Endothelial cell of umbilical vein (primary cell): ENCODE measurements around the gene ADCY2. TPM values are rescaled to one million over a fixed set of nuclear protein-coding genes. Genes with fewer than 3 reads are reported as not detected.

Experiments
- BruUV-seq: library from RNA; stranded (reverse); fragments of 400-500 nt; replicated peaks from 2 replicates; lab custom pipeline; 2021; lab: Mats Ljungman, UMichigan
- CTCF ChIA-PET: fragments of 300-600, 350-600 bp; sonication (Branson Sonifier 250); formaldehyde crosslinking; loops from one replicate; lab custom pipeline; 2021; ENCODE audit warnings: antibody characterized with exemption, inconsistent platforms; lab: Charles Lee
- POLR2A ChIA-PET: fragments of 300-600, 350-600 bp; sonication (Branson Sonifier 250); formaldehyde crosslinking; loops from one replicate; lab custom pipeline; 2021; ENCODE audit warnings: antibody characterized with exemption, inconsistent platforms; lab: Charles Lee
- DNase-seq: peaks from one replicate; pipeline ENCODE4 v3.0.0-alpha.2; 2011; ENCODE audit warnings: low read depth, low spot score
- FAIRE-seq: peaks from 2 replicates; lab custom pipeline; 2011; peaks lifted over from hg19 to GRCh38; lab: Jason Lieb, UNC
- H2AFZ ChIP-seq: 2 replicates; pipeline ENCODE4 v1.6.0; 2012; ENCODE audit warnings: low read depth, low read length, control low read depth, inconsistent platforms
- H3K27ac ChIP-seq: 2 replicates; pipeline ENCODE4 v1.5.1; 2011; ENCODE audit warnings: low read depth, mild to moderate bottlenecking, control low read depth, low read length, moderate library complexity; ENCODE audit not compliant: insufficient read depth
- H3K27me3 ChIP-seq, 2 experiments: 2 replicates each; pipeline versions ENCODE4 v1.6.0 to v1.6.1; 2011; ENCODE audit warnings: low read length in 2 of 2, mixed read lengths in 1 of 2; ENCODE audit not compliant: control insufficient read depth in 2 of 2, insufficient read depth in 2 of 2
- H3K36me3 ChIP-seq, 2 experiments: 2 replicates in 1 of 2; 3 replicates in 1 of 2; pipeline ENCODE4 v1.5.1; 2011; ENCODE audit warnings: low read length in 2 of 2, mild to moderate bottlenecking in 1 of 2, moderate library complexity in 1 of 2; ENCODE audit not compliant: control insufficient read depth in 2 of 2, insufficient read depth in 2 of 2; ENCODE audit errors: extremely low read depth in 1 of 2
- H3K4me1 ChIP-seq: 3 replicates; pipeline ENCODE4 v1.5.1; 2011; ENCODE audit warnings: mild to moderate bottlenecking, low read length; ENCODE audit not compliant: control insufficient read depth, insufficient read depth; ENCODE audit errors: extremely low read depth
- H3K4me2 ChIP-seq: 2 replicates; pipeline ENCODE4 v1.6.1; 2011; ENCODE audit warnings: low read length, control low read depth, mixed read lengths; ENCODE audit not compliant: insufficient read depth
- H3K4me3 ChIP-seq, 3 experiments: fragments of 200-600 bp in 1 of 3; sonication (generic), shearing (Covaris generic) in 1 of 3; replicated peaks in 1 of 3; 2 replicates each; pipeline ENCODE4 v1.5.1; 2011 to 2016; ENCODE audit warnings: control low read depth in 3 of 3, low read length in 3 of 3, mild to moderate bottlenecking in 2 of 3, inconsistent platforms in 1 of 3, low read depth in 1 of 3, moderate library complexity in 1 of 3; ENCODE audit not compliant: insufficient read depth in 1 of 3
- H3K79me2 ChIP-seq: 2 replicates; pipeline ENCODE4 v1.6.0; 2012; ENCODE audit warnings: low read length, inconsistent platforms; ENCODE audit not compliant: control insufficient read depth, insufficient read depth
- H3K9ac ChIP-seq: replicated peaks from 2 replicates; pipeline ENCODE3; 2011; ENCODE audit warnings: low read length, control low read depth; ENCODE audit not compliant: insufficient read depth; ENCODE audit errors: extremely low read depth
- H3K9me1 ChIP-seq: replicated peaks from 3 replicates; pipeline ENCODE4 v1.6.0; 2011; ENCODE audit warnings: mild to moderate bottlenecking, low read length; ENCODE audit not compliant: control insufficient read depth, insufficient read depth; ENCODE audit errors: extremely low read depth
- H3K9me3 ChIP-seq: replicated peaks from 2 replicates; pipeline ENCODE4 v1.5.1; 2012; ENCODE audit warnings: low read length, inconsistent platforms; ENCODE audit not compliant: control insufficient read depth, insufficient read depth
- H4K20me1 ChIP-seq: replicated peaks from 2 replicates; pipeline ENCODE3; 2011; ENCODE audit warnings: mild to moderate bottlenecking, low read length; ENCODE audit not compliant: control insufficient read depth, insufficient read depth; ENCODE audit errors: extremely low read depth
- EZH2 ChIP-seq: IDR thresholded peaks from 2 replicates; pipeline ENCODE4 v1.6.1; 2012; ENCODE audit warnings: borderline replicate concordance, low read depth, mild to moderate bottlenecking, moderate library complexity, low read length, inconsistent platforms; ENCODE audit not compliant: severe bottlenecking
- FOS ChIP-seq: IDR thresholded peaks from 2 replicates; pipeline ENCODE4 v1.6.1; 2011; ENCODE audit warnings: mild to moderate bottlenecking, low read length, moderate library complexity, borderline replicate concordance; ENCODE audit not compliant: insufficient read depth
- MYC ChIP-seq: IDR thresholded peaks from one replicate; pipeline ENCODE4 v1.6.1; 2011; ENCODE audit warnings: mild to moderate bottlenecking, low read depth, low read length
- POLR2A ChIP-seq: IDR thresholded peaks from 2 replicates; pipeline ENCODE4 v1.6.1; 2012; ENCODE audit warnings: low read depth, mild to moderate bottlenecking, control low read depth, low read length
- POLR2AphosphoS5 ChIP-seq: IDR thresholded peaks from 2 replicates; pipeline ENCODE4 v1.6.1; 2012; ENCODE audit warnings: low read depth, mild to moderate bottlenecking, control low read depth, low read length, moderate library complexity; ENCODE audit not compliant: insufficient read depth
- dilution Hi-C: fragments of 300-500 bp; cut with MboI; formaldehyde crosslinking; loops from one replicate; pipeline ENCODE4 v1.15.0; 2019; ENCODE audit warnings: low sequenced_read_pairs; ENCODE audit not compliant: extremely low pct_ligation_motif_present
- intact Hi-C: fragments of 100-400 bp; cut with micrococcal nuclease; formaldehyde crosslinking; loops from one replicate; pipeline ENCODE4 v1.10.0; 2022
- polyA plus RNA-seq, 4 experiments: library from polyadenylated mRNA; depleted of rRNA in 3 of 4; stranded (reverse) in 3 of 4; unstranded in 1 of 4; fragments of >200 nt; gene quantifications; 2 replicates each; pipeline versions ENCODE4 v1.2.1 to v1.2.3, GENCODE V29; 2011 to 2012; ENCODE audit warnings: missing spikeins in 1 of 4
- total RNA-seq: library from RNA; stranded (reverse); gene quantifications from 2 replicates; pipeline ENCODE4 v1.2.3, GENCODE V29; 2021
- TF ChIP-seq, protein P1 (sequence below): IDR thresholded peaks from 2 replicates; pipeline ENCODE4 v1.6.1; 2011; ENCODE audit not compliant: insufficient read depth, insufficient read length
- TF ChIP-seq, protein P2 (sequence below), 2 donors: IDR thresholded peaks; 1 replicate in 1 of 2; 2 replicates in 1 of 2; pipeline ENCODE4 v1.5.1; 2011; ENCODE audit warnings: low read length in 2 of 2, mild to moderate bottlenecking in 2 of 2, moderate library complexity in 2 of 2, control low read depth in 1 of 2, inconsistent platforms in 1 of 2, low read depth in 1 of 2; ENCODE audit not compliant: insufficient read depth in 1 of 2; ENCODE audit errors: extremely low read depth in 1 of 2

Gene ADCY2
- total and polyA plus RNA-seq, 2 donors (not counting 3 experiments of a cell fraction or from before 2014, with no cell fraction given) = under 0.01 TPM; not detected in 1

DNA sequence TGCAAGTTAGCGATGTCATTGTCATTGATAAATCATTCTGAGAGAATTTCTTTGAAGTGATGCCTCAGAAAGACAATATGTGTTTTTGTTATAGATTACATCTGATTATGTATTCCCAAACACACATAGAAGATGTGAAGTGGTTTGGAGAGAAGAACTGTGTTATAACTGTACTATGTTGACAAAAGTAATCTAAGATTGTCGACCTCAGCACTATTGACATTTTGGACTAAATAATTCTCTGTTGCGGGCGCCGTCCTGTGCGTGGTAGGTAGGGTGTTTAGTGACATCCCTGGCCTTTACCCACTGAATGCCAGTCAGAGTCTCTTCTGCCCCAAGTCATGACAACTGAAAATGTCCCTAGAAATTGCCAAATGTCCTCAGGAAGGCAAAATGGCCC, 377.2 kb downstream of the ADCY2 start:
- Histone ChIP-seq H4K20me1 (no peaks in the 10 kb centered on the region), H2AFZ (no peak overlapping the region), H3K9ac (no peak overlapping the region), H3K4me2 (no peak overlapping the region), H3K9me1 (no peaks in the 10 kb centered on the region), H3K79me2 (no peaks in the 10 kb centered on the region), H3K9me3 (no peaks in the 10 kb centered on the region), H3K4me1 (no peaks in the 10 kb centered on the region), H3K27me3 (no peaks in the 10 kb centered on the region), H3K27ac (no peak overlapping the region), H3K36me3 (no peaks in the 10 kb centered on the region), H3K4me3 (no peak overlapping the region)
- dilution Hi-C loops = no loop called here
- intact Hi-C loops = no loop called here
- ChIA-PET CTCF (no interaction called here), POLR2A (no interaction called here)
- BruUV-seq = no TSS peak
- FAIRE-seq (no peak), DNase-seq (no peak)
- TF ChIP-seq, protein P1, sequence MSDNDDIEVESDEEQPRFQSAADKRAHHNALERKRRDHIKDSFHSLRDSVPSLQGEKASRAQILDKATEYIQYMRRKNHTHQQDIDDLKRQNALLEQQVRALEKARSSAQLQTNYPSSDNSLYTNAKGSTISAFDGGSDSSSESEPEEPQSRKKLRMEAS = no peak
- TF ChIP-seq MYC (no peak), FOS (no peak), POLR2AphosphoS5 (no peak), EZH2 (no peak), POLR2A (no peak)
- TF ChIP-seq, protein P2, sequence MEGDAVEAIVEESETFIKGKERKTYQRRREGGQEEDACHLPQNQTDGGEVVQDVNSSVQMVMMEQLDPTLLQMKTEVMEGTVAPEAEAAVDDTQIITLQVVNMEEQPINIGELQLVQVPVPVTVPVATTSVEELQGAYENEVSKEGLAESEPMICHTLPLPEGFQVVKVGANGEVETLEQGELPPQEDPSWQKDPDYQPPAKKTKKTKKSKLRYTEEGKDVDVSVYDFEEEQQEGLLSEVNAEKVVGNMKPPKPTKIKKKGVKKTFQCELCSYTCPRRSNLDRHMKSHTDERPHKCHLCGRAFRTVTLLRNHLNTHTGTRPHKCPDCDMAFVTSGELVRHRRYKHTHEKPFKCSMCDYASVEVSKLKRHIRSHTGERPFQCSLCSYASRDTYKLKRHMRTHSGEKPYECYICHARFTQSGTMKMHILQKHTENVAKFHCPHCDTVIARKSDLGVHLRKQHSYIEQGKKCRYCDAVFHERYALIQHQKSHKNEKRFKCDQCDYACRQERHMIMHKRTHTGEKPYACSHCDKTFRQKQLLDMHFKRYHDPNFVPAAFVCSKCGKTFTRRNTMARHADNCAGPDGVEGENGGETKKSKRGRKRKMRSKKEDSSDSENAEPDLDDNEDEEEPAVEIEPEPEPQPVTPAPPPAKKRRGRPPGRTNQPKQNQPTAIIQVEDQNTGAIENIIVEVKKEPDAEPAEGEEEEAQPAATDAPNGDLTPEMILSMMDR (IDR thresholded peaks at IDR 0.05; ENCODE audit: extremely low read depth in 1 of 2, insufficient read depth in 1 of 2, low read depth in 1 of 2, low read length in 2 of 2) = no peak
